Loucy (cell line): ENCODE results near the gene PAK5.

Experiments
- CTCF ChIP-seq: fragments of 200-600 bp; sonication (generic); conservative IDR thresholded peaks from 2 replicates; pipeline ENCODE4 v1.5.1; 2014; ENCODE audit warnings: mild to moderate bottlenecking, antibody characterized with exemption, low read length
- EZH2phosphoT487 ChIP-seq: fragments of 200-600 bp; IDR thresholded peaks from 2 replicates; pipeline ENCODE4 v1.6.1; 2018; ENCODE audit warnings: antibody characterized with exemption, mild to moderate bottlenecking, moderate library complexity, borderline replicate concordance

DNA sequence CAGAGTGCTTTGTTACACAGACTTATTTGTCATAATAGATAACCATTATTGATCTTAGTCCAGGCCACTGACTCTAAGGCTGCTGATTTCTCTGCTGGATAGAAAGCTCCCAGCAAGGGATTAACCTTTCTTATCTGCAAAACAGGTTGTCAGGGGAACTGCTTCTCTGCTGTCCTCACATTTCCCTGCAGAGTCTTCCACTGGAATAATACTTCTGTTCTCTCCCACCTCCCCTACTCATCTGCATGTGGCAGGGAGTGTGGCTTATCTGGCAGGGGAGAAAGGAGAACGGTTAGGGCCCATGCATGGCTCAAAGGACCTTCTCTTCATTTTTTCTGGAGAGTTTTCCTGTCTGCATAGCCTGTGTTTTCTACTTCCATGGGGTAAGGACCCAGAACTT lies 238.3 kb downstream of the PAK5 start:
- TF ChIP-seq EZH2phosphoT487: no peak
- no peak for TF ChIP-seq CTCF
